Keratinocyte (primary cell): Measurements from ENCODE around the gene HMGB3. TPM values are rescaled to one million over a fixed set of nuclear protein-coding genes. Genes with fewer than 3 reads are reported as not detected.
"Not testable (repeated sequence)": the region's sequence is repeated elsewhere in the genome, so short reads cannot be mapped to it uniquely, and the experiment has no call there.

Experiments used
- DNase-seq: peaks from one replicate; pipeline ENCODE4 v3.0.0-alpha.2; 2011; ENCODE audit warnings: low read depth, missing footprints, low spot score
- FAIRE-seq: peaks from 2 replicates; lab custom pipeline; 2011; peaks lifted over from hg19 to GRCh38; lab: Jason Lieb, UNC
- H2AFZ ChIP-seq: 2 replicates; pipeline ENCODE4 v1.6.0; 2012; ENCODE audit warnings: low read length, control low read depth, inconsistent platforms; ENCODE audit not compliant: control insufficient read depth
- H3K27ac ChIP-seq: 2 replicates; pipeline ENCODE4 v1.5.1; 2011; ENCODE audit warnings: low read length; ENCODE audit not compliant: control insufficient read depth, insufficient read depth
- H3K27me3 ChIP-seq: 3 replicates; pipeline ENCODE4 v1.6.0; 2011; ENCODE audit warnings: low read length; ENCODE audit not compliant: control insufficient read depth, insufficient read depth; ENCODE audit errors: extremely low read depth
- H3K36me3 ChIP-seq, 2 experiments: 2 replicates in 1 of 2; 3 replicates in 1 of 2; pipeline ENCODE4 v1.5.1; 2011; ENCODE audit warnings: low read length in 2 of 2, mild to moderate bottlenecking in 1 of 2; ENCODE audit not compliant: control insufficient read depth in 2 of 2, insufficient read depth in 2 of 2; ENCODE audit errors: extremely low read depth in 1 of 2
- H3K4me1 ChIP-seq: 3 replicates; pipeline ENCODE4 v1.5.1; 2011; ENCODE audit warnings: low read length; ENCODE audit not compliant: control insufficient read depth, insufficient read depth; ENCODE audit errors: extremely low read depth
- H3K4me2 ChIP-seq: 3 replicates; pipeline ENCODE4 v1.6.0; 2011; ENCODE audit warnings: low read depth, low read length; ENCODE audit not compliant: control insufficient read depth, insufficient read depth; ENCODE audit errors: extremely low read depth
- H3K4me3 ChIP-seq, 3 experiments: fragments of 200-600 bp in 1 of 3; sonication (generic) in 1 of 3; 2 replicates in 2 of 3; 3 replicates in 1 of 3; pipeline ENCODE4 v1.5.1; 2011 to 2016; ENCODE audit warnings: low read length in 3 of 3, mild to moderate bottlenecking in 3 of 3, control low read depth in 2 of 3, inconsistent platforms in 1 of 3, low read depth in 1 of 3, mixed read lengths in 1 of 3, mixed run types in 1 of 3, moderate library complexity in 1 of 3; ENCODE audit not compliant: control insufficient read depth in 2 of 3, insufficient read depth in 2 of 3; ENCODE audit errors: extremely low read depth in 1 of 3
- H3K79me2 ChIP-seq: 2 replicates; pipeline ENCODE4 v1.6.0; 2012; ENCODE audit warnings: low read length; ENCODE audit not compliant: control insufficient read depth, insufficient read depth
- H3K9ac ChIP-seq: 3 replicates; pipeline ENCODE4 v1.6.0; 2011; ENCODE audit warnings: low read length; ENCODE audit not compliant: control insufficient read depth, insufficient read depth; ENCODE audit errors: extremely low read depth
- H3K9me1 ChIP-seq: 3 replicates; pipeline ENCODE4 v1.6.0; 2011; ENCODE audit warnings: low read length; ENCODE audit not compliant: control insufficient read depth, insufficient read depth; ENCODE audit errors: extremely low read depth
- H3K9me3 ChIP-seq: 2 replicates; pipeline ENCODE4 v1.5.1; 2012; ENCODE audit warnings: low read depth, low read length; ENCODE audit not compliant: control insufficient read depth
- H4K20me1 ChIP-seq: 3 replicates; pipeline ENCODE4 v1.6.0; 2011; ENCODE audit warnings: low read length; ENCODE audit not compliant: control insufficient read depth, insufficient read depth; ENCODE audit errors: extremely low read depth
- EZH2 ChIP-seq: IDR thresholded peaks from one replicate; pipeline ENCODE4 v1.6.1; 2012; ENCODE audit warnings: inconsistent platforms, mild to moderate bottlenecking, low read length, moderate library complexity
- dilution Hi-C: fragments of 300-500 bp; cut with MboI; formaldehyde crosslinking; loops from one replicate; pipeline ENCODE4 v1.7.0; 2020; ENCODE audit warnings: low sequenced_read_pairs; ENCODE audit not compliant: extremely low pct_ligation_motif_present
- polyA plus RNA-seq, 5 experiments: library from polyadenylated mRNA; depleted of rRNA in 3 of 5; stranded (reverse) in 3 of 5; stranded (forward) in 1 of 5; unstranded in 1 of 5; fragments of >200 nt; gene quantifications; 1 replicate in 1 of 5; 2 replicates in 3 of 5; 3 replicates in 1 of 5; pipeline versions ENCODE4 v1.2.1 to v1.2.3, GENCODE V29; 2011 to 2012; ENCODE audit warnings: missing spikeins in 2 of 5, low read depth in 1 of 5, low replicate concordance in 1 of 5
- TF ChIP-seq, protein P1 (sequence below), 3 experiments: IDR thresholded peaks in 1 of 3; conservative IDR thresholded peaks in 1 of 3; optimal IDR thresholded peaks in 1 of 3; 2 replicates in 2 of 3; 3 replicates in 1 of 3; pipeline versions ENCODE3 to v1.5.1; 2011; ENCODE audit warnings: low read length in 3 of 3, mild to moderate bottlenecking in 3 of 3, moderate library complexity in 2 of 3, control low read depth in 1 of 3, inconsistent platforms in 1 of 3; ENCODE audit not compliant: insufficient read depth in 2 of 3; ENCODE audit errors: extremely low read depth in 1 of 3

The HMGB3 gene
- polyA plus RNA-seq, 1 donor (not counting 4 experiments of a cell fraction or from before 2014, with no cell fraction given) = 72.4 TPM

GRCh38 chrX:150983521-150984168 is 510 bp downstream of the HMGB3 start:
- peak overlapping the region; percentile 62 for H3K9ac ChIP-seq

DNA sequence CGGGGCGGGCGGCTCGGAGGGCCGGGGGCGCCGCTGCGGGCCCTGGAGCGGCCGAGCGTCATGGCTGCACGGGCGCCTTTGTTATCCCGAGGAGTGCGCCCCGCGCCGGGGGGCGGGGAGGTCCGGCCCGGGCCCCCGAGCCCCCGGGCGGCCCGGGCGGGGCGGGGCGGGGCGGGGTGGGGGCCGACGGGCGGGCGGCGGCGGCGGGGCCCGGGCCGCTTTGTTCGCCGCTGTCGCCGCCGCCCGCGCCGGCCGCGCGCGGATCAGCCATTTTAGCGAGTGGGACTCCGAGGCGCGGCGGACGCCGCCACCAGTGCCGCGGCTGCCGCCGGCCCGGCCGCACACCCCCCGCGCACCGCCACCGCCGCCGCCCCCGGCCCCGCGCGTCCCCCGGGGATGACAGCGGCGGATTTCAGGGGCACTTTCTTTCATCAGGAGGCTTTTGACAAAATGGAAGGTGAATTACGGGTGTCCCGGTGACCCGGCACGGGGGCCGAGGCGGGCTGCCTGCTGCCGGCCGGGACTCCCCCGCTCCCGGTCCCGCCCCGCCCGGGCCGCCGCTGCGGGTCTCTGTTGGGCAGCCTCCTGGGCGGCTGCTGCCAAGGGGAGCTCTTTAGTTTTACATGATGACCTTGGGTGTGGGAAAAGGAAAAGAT is 1.2 kb downstream of the HMGB3 start:
- Histone ChIP-seq H3K27me3 (no peaks in the 10 kb centered on the region), H3K79me2 (peaks cover 9% of the 10 kb centered on the region), H3K9me3 (no peaks in the 10 kb centered on the region), H4K20me1 (no peaks in the 10 kb centered on the region), H3K4me3 (peak overlapping the region; percentile 33 to 69 (median 51)), H2AFZ (no peak overlapping the region), H3K9ac (peak overlapping the region; percentile 61), H3K9me1 (no peaks in the 10 kb centered on the region), H3K27ac (no peak overlapping the region), H3K36me3 (no peaks in the 10 kb centered on the region), H3K4me1 (peaks cover 3% of the 10 kb centered on the region), H3K4me2 (peak overlapping the region; percentile 71)
- DNase-seq (no peak), FAIRE-seq (no peak)
- TF ChIP-seq, protein P1, sequence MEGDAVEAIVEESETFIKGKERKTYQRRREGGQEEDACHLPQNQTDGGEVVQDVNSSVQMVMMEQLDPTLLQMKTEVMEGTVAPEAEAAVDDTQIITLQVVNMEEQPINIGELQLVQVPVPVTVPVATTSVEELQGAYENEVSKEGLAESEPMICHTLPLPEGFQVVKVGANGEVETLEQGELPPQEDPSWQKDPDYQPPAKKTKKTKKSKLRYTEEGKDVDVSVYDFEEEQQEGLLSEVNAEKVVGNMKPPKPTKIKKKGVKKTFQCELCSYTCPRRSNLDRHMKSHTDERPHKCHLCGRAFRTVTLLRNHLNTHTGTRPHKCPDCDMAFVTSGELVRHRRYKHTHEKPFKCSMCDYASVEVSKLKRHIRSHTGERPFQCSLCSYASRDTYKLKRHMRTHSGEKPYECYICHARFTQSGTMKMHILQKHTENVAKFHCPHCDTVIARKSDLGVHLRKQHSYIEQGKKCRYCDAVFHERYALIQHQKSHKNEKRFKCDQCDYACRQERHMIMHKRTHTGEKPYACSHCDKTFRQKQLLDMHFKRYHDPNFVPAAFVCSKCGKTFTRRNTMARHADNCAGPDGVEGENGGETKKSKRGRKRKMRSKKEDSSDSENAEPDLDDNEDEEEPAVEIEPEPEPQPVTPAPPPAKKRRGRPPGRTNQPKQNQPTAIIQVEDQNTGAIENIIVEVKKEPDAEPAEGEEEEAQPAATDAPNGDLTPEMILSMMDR (optimal IDR thresholded peaks at IDR 0.05 in 1 of 3, IDR thresholded peaks at IDR 0.05 in 1 of 3, conservative IDR thresholded peaks at IDR 0.05 in 1 of 3; ENCODE audit: extremely low read depth in 1 of 3, insufficient read depth in 2 of 3, low read length in 3 of 3) = no peak
- TF ChIP-seq EZH2 = no peak
- dilution Hi-C loops = no loop called here

More at GRCh38 chrX:150983521-150984168, 510 bp downstream of the HMGB3 start:
- Histone ChIP-seq H2AFZ (no peak overlapping the region), H3K4me3 (peak overlapping the region; percentile 27 to 62 (median 53)), H3K36me3 (no peaks in the 10 kb centered on the region), H3K27me3 (no peaks in the 10 kb centered on the region), H3K9me3 (no peaks in the 10 kb centered on the region), H3K4me2 (no peak overlapping the region), H3K9me1 (no peaks in the 10 kb centered on the region), H4K20me1 (no peaks in the 10 kb centered on the region), H3K79me2 (peaks cover 9% of the 10 kb centered on the region), H3K27ac (peak overlapping the region; percentile 31), H3K4me1 (peaks cover 3% of the 10 kb centered on the region)
- DNase-seq = no peak
- no peak for TF ChIP-seq EZH2
- TF ChIP-seq, protein P1 (optimal IDR thresholded peaks at IDR 0.05 in 1 of 3, IDR thresholded peaks at IDR 0.05 in 1 of 3, conservative IDR thresholded peaks at IDR 0.05 in 1 of 3; ENCODE audit: extremely low read depth in 1 of 3, insufficient read depth in 2 of 3, low read length in 3 of 3) = no peak
- dilution Hi-C loops = no loop called here
- FAIRE-seq = no peak

DNA sequence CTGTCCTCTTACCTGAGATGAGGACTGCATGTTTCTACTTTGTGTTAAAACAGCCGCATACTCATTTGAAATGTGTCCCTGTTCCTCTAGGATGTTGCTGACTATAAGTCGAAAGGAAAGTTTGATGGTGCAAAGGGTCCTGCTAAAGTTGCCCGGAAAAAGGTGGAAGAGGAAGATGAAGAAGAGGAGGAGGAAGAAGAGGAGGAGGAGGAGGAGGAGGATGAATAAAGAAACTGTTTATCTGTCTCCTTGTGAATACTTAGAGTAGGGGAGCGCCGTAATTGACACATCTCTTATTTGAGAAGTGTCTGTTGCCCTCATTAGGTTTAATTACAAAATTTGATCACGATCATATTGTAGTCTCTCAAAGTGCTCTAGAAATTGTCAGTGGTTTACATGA is 4.6 kb downstream of the HMGB3 start:
- H3K4me3 ChIP-seq, H3K27ac ChIP-seq, H3K4me2 ChIP-seq, FAIRE-seq, H2AFZ ChIP-seq, DNase-seq, H3K9ac ChIP-seq, H3K27me3 ChIP-seq, H3K79me2 ChIP-seq, dilution Hi-C loops, H3K36me3 ChIP-seq, H4K20me1 ChIP-seq, H3K4me1 ChIP-seq, H3K9me3 ChIP-seq, H3K9me1 ChIP-seq: not testable (repeated sequence)
